ENCODE data around the gene PHACTR1.

Gene PHACTR1

DNA sequence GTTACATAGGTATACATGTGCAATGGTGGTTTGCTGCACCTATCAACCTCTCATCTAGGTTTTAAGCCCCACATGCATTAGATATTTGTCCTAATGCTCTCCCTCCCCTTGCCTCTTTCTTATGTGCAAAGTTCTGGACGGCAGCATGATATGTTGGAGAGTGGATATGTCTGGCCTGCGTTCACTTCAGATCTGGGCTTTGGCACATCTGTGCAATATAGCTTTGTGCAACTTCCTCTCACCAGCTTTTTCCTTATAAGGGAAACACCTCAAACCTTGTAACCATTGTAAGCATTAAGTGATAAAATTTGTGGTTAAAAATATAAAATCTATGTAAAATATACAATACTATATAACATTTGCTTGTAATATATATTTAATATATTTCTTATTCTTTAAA is 288.0 kb downstream of the PHACTR1 start:
- H3K27ac ChIP-seq (ENCODE audit: low read depth, low read length, poor library complexity, severe bottlenecking) = no peak overlapping the region
- H3K9ac ChIP-seq (ENCODE audit: low read length) = no peak overlapping the region
- no peaks in the 10 kb centered on the region for H3K27me3 ChIP-seq (ENCODE audit: insufficient read depth, low read length)
- H3F3A ChIP-seq (ENCODE audit: insufficient read depth, low read length) = no peaks in the 10 kb centered on the region
- no peak for TF ChIP-seq EZH2 (IDR thresholded peaks at IDR 0.05; ENCODE audit: borderline replicate concordance, low read length)
- no peak for TF ChIP-seq CTCF (IDR thresholded peaks at IDR 0.05; ENCODE audit: low read length)
- no peak overlapping the region for H3K4me3 ChIP-seq (ENCODE audit: low read depth, low read length, poor library complexity, severe bottlenecking)
- H3K4me2 ChIP-seq (ENCODE audit: low read length) = no peak overlapping the region
- H4K20me1 ChIP-seq (ENCODE audit: insufficient read depth, low read length) = no peaks in the 10 kb centered on the region
- no peaks in the 10 kb centered on the region for H3K4me1 ChIP-seq (ENCODE audit: insufficient read depth, low read length, severe bottlenecking)
- H3K9me3 ChIP-seq (ENCODE audit: low read length) = no peaks in the 10 kb centered on the region
- no peak overlapping the region for H2AFZ ChIP-seq (ENCODE audit: low read length)
- H3K36me3 ChIP-seq (ENCODE audit: insufficient read depth, low read length) = no peaks in the 10 kb centered on the region
- no peaks in the 10 kb centered on the region for H3K9me2 ChIP-seq (ENCODE audit: low read depth, low read length)
- H3K79me2 ChIP-seq (ENCODE audit: insufficient read depth, low read length) = no peaks in the 10 kb centered on the region

GRCh38 chr6:13005994-13006393 is 289.4 kb downstream of the PHACTR1 start:
- H3K4me2 ChIP-seq (ENCODE audit: low read length) = no peak overlapping the region
- no peak overlapping the region for H3K27ac ChIP-seq (ENCODE audit: low read depth, low read length, poor library complexity, severe bottlenecking)
- no peaks in the 10 kb centered on the region for H3K79me2 ChIP-seq (ENCODE audit: insufficient read depth, low read length)

GRCh38 chr6:13006578-13007300 is 290.2 kb downstream of the PHACTR1 start:
- Histone ChIP-seq H3K4me3 (ENCODE audit: low read depth, low read length, poor library complexity, severe bottlenecking) (no peak overlapping the region), H2AFZ (ENCODE audit: low read length) (no peak overlapping the region), H3F3A (ENCODE audit: insufficient read depth, low read length) (no peaks in the 10 kb centered on the region), H3K9me3 (ENCODE audit: low read length) (no peaks in the 10 kb centered on the region), H3K9me2 (ENCODE audit: low read depth, low read length) (no peaks in the 10 kb centered on the region), H3K9ac (ENCODE audit: low read length) (no peak overlapping the region), H3K79me2 (ENCODE audit: insufficient read depth, low read length) (no peaks in the 10 kb centered on the region), H4K20me1 (ENCODE audit: insufficient read depth, low read length) (no peaks in the 10 kb centered on the region), H3K36me3 (ENCODE audit: insufficient read depth, low read length) (no peaks in the 10 kb centered on the region), H3K4me2 (ENCODE audit: low read length) (no peak overlapping the region), H3K27ac (ENCODE audit: low read depth, low read length, poor library complexity, severe bottlenecking) (no peak overlapping the region), H3K4me1 (ENCODE audit: insufficient read depth, low read length, severe bottlenecking) (no peaks in the 10 kb centered on the region), H3K27me3 (ENCODE audit: insufficient read depth, low read length) (no peaks in the 10 kb centered on the region)
- no peak for TF ChIP-seq EZH2 (IDR thresholded peaks at IDR 0.05; ENCODE audit: borderline replicate concordance, low read length)
- no peak for TF ChIP-seq CTCF (IDR thresholded peaks at IDR 0.05; ENCODE audit: low read length)

More at GRCh38 chr6:13005994-13006393, 289.4 kb downstream of the PHACTR1 start:
- no peak overlapping the region for H2AFZ ChIP-seq (ENCODE audit: low read length)
- H3K27me3 ChIP-seq (ENCODE audit: insufficient read depth, low read length) = no peaks in the 10 kb centered on the region
- H3K9ac ChIP-seq (ENCODE audit: low read length) = no peak overlapping the region
- no peaks in the 10 kb centered on the region for H4K20me1 ChIP-seq (ENCODE audit: insufficient read depth, low read length)
- no peaks in the 10 kb centered on the region for H3K9me2 ChIP-seq (ENCODE audit: low read depth, low read length)
- H3K4me1 ChIP-seq (ENCODE audit: insufficient read depth, low read length, severe bottlenecking) = no peaks in the 10 kb centered on the region
- no peaks in the 10 kb centered on the region for H3F3A ChIP-seq (ENCODE audit: insufficient read depth, low read length)
- H3K36me3 ChIP-seq (ENCODE audit: insufficient read depth, low read length) = no peaks in the 10 kb centered on the region
- no peak overlapping the region for H3K4me3 ChIP-seq (ENCODE audit: low read depth, low read length, poor library complexity, severe bottlenecking)
- no peak for TF ChIP-seq EZH2 (IDR thresholded peaks at IDR 0.05; ENCODE audit: borderline replicate concordance, low read length)
- TF ChIP-seq CTCF (IDR thresholded peaks at IDR 0.05; ENCODE audit: low read length) = no peak
- no peaks in the 10 kb centered on the region for H3K9me3 ChIP-seq (ENCODE audit: low read length)

Measured in OCI-LY1 (cell line).